Astrocyte (in vitro differentiated cells and primary cell): Measurements from ENCODE around the gene FGF1.

ENCODE experiments used
- CTCF ChIP-seq: IDR thresholded peaks from 2 replicates; pipeline ENCODE4 v1.5.1; 2011; ENCODE audit warnings: low read depth, mild to moderate bottlenecking, inconsistent platforms, low read length, moderate library complexity; ENCODE audit not compliant: insufficient read depth
- EZH2 ChIP-seq: IDR thresholded peaks from 2 replicates; pipeline ENCODE4 v1.6.1; 2012; ENCODE audit warnings: mild to moderate bottlenecking, low read length, inconsistent platforms; ENCODE audit not compliant: insufficient read depth

- TF ChIP-seq CTCF (no peak), EZH2 (no peak)
These were observed 22.6 kb downstream of the FGF1 start for GRCh38 chr5:142663246-142663645.
